H1 (cell line): Measurements from ENCODE around the gene GJA10. TPM values are rescaled to one million over a fixed set of nuclear protein-coding genes. Genes with fewer than 3 reads are reported as not detected.

ENCODE experiments used
- CTCF ChIA-PET: fragments of 300-600 bp; sonication (Branson Sonifier 250); formaldehyde crosslinking; loops from one replicate; lab custom pipeline; 2021; ENCODE audit not compliant: partially characterized antibody; lab: Charles Lee
- POLR2A ChIA-PET: fragments of 300-600 bp; sonication (Branson Sonifier 250); formaldehyde crosslinking; loops from one replicate; lab custom pipeline; 2021; ENCODE audit warnings: inconsistent platforms; ENCODE audit not compliant: partially characterized antibody; lab: Charles Lee
- DNase-seq, 2 experiments: peaks; one replicate each; pipeline versions ENCODE4 v3.0.0 to v3.0.0-alpha.2; 2010 to 2022; ENCODE audit warnings: low spot score in 2 of 2, low read depth in 1 of 2, mixed read lengths in 1 of 2
- FAIRE-seq: peaks from 2 replicates; lab custom pipeline; 2011; peaks lifted over from hg19 to GRCh38; lab: Jason Lieb, UNC
- H2AFZ ChIP-seq: 2 replicates; pipeline ENCODE4 v1.8.1; 2012; ENCODE audit warnings: low read length, inconsistent platforms
- H2AK5ac ChIP-seq: 2 replicates; pipeline ENCODE4 v1.6.1; 2013; ENCODE audit warnings: low read depth, low read length
- H2BK120ac ChIP-seq: replicated peaks from 2 replicates; pipeline ENCODE3; 2013; ENCODE audit warnings: low read depth, low read length, inconsistent platforms
- H2BK12ac ChIP-seq: 2 replicates; pipeline ENCODE4 v1.6.1; 2013; ENCODE audit warnings: low read depth, low read length
- H2BK15ac ChIP-seq: 2 replicates; pipeline ENCODE4 v1.6.1; 2013; ENCODE audit warnings: low read length
- H2BK20ac ChIP-seq: 2 replicates; pipeline ENCODE4 v1.6.1; 2013; ENCODE audit warnings: low read length
- H2BK5ac ChIP-seq: 2 replicates; pipeline ENCODE4 v1.6.1; 2013; ENCODE audit warnings: low read depth, low read length
- H3K14ac ChIP-seq: 2 replicates; pipeline ENCODE4 v1.6.1; 2013; ENCODE audit warnings: inconsistent platforms; ENCODE audit not compliant: insufficient read length
- H3K18ac ChIP-seq: 2 replicates; pipeline ENCODE4 v1.6.1; 2013; ENCODE audit warnings: low read length; ENCODE audit errors: extremely low read depth
- H3K23ac ChIP-seq: 2 replicates; pipeline ENCODE4 v1.6.1; 2013; ENCODE audit warnings: inconsistent platforms; ENCODE audit not compliant: insufficient read length
- H3K23me2 ChIP-seq: 2 replicates; pipeline ENCODE4 v1.6.1; 2013; ENCODE audit warnings: low read depth, low read length
- H3K27ac ChIP-seq: 2 replicates; pipeline ENCODE4 v1.6.1; 2011; ENCODE audit warnings: low read depth, low read length, inconsistent platforms
- H3K27me3 ChIP-seq, 4 experiments: replicated peaks in 1 of 4; 1 replicate in 1 of 4; 2 replicates in 3 of 4; pipeline versions ENCODE4 v1.6.1 to v1.8.1; 2011 to 2013; ENCODE audit warnings: low read length in 3 of 4, mild to moderate bottlenecking in 3 of 4, inconsistent platforms in 2 of 4, mixed read lengths in 2 of 4, moderate library complexity in 1 of 4; ENCODE audit not compliant: control insufficient read depth in 3 of 4, insufficient read depth in 3 of 4; ENCODE audit errors: extremely low read depth in 1 of 4
- H3K36me3 ChIP-seq, 4 experiments: 2 replicates each; pipeline versions ENCODE4 v1.6.1 to v1.8.1; 2011 to 2013; ENCODE audit warnings: mild to moderate bottlenecking in 4 of 4, low read length in 3 of 4, moderate library complexity in 2 of 4, control low read depth in 1 of 4, inconsistent platforms in 1 of 4; ENCODE audit not compliant: insufficient read depth in 4 of 4, control insufficient read depth in 2 of 4
- H3K4ac ChIP-seq: replicated peaks from 2 replicates; pipeline ENCODE3; 2013; ENCODE audit warnings: low read length, low read depth, mixed read lengths, inconsistent platforms; ENCODE audit not compliant: insufficient read length
- H3K4me1 ChIP-seq, 4 experiments: replicated peaks in 1 of 4; 1 replicate in 1 of 4; 2 replicates in 3 of 4; pipeline versions ENCODE4 v1.6.1 to v1.8.1; 2011 to 2013; ENCODE audit warnings: low read length in 3 of 4, inconsistent platforms in 2 of 4, mixed read lengths in 1 of 4; ENCODE audit not compliant: insufficient read depth in 4 of 4, control insufficient read depth in 3 of 4
- H3K4me2 ChIP-seq, 2 experiments: 2 replicates each; pipeline versions ENCODE4 v1.6.1 to v1.8.1; 2011 to 2013; ENCODE audit warnings: low read depth in 2 of 2, low read length in 2 of 2, control low read depth in 1 of 2, inconsistent platforms in 1 of 2, mild to moderate bottlenecking in 1 of 2; ENCODE audit not compliant: insufficient read depth in 1 of 2
- H3K4me3 ChIP-seq, 4 experiments: fragments of 200-600, 300-600 bp in 1 of 4; sonication (generic), shearing (Covaris generic), sonication (Bioruptor Twin) in 1 of 4; 2 replicates each; pipeline versions ENCODE4 v1.5.1 to v1.8.1; 2011 to 2016; ENCODE audit warnings: low read length in 4 of 4, low read depth in 3 of 4, control low read depth in 2 of 4, inconsistent platforms in 2 of 4, mild to moderate bottlenecking in 2 of 4, mixed read lengths in 1 of 4, moderate library complexity in 1 of 4; ENCODE audit not compliant: insufficient read depth in 2 of 4; ENCODE audit errors: extremely low read depth in 1 of 4
- H3K56ac ChIP-seq: replicated peaks from 2 replicates; pipeline ENCODE3; 2013; ENCODE audit warnings: low read depth, mild to moderate bottlenecking, mixed read lengths, low read length, inconsistent platforms; ENCODE audit not compliant: insufficient read length
- H3K79me1 ChIP-seq: 2 replicates; pipeline ENCODE4 v1.6.1; 2013; ENCODE audit warnings: low read depth, low read length, control low read depth
- H3K79me2 ChIP-seq, 2 experiments: 2 replicates each; pipeline versions ENCODE4 v1.6.1 to v1.8.1; 2012 to 2013; ENCODE audit warnings: low read length in 2 of 2, mild to moderate bottlenecking in 2 of 2, inconsistent platforms in 1 of 2; ENCODE audit not compliant: insufficient read depth in 2 of 2, control insufficient read depth in 1 of 2
- H3K9ac ChIP-seq, 4 experiments: replicated peaks in 1 of 4; 1 replicate in 1 of 4; 2 replicates in 3 of 4; pipeline versions ENCODE4 v1.6.1 to v1.8.1; 2011 to 2013; ENCODE audit warnings: low read depth in 3 of 4, low read length in 3 of 4, control low read depth in 2 of 4, mild to moderate bottlenecking in 2 of 4, moderate library complexity in 2 of 4, inconsistent platforms in 1 of 4; ENCODE audit errors: extremely low read depth in 1 of 4
- H3K9me3 ChIP-seq, 2 experiments: 2 replicates each; pipeline versions ENCODE4 v1.6.1 to v1.8.1; 2012 to 2013; ENCODE audit warnings: mild to moderate bottlenecking in 2 of 2, moderate library complexity in 2 of 2, control low read depth in 1 of 2, inconsistent platforms in 1 of 2, low read depth in 1 of 2, low read length in 1 of 2, mixed read lengths in 1 of 2; ENCODE audit not compliant: insufficient read depth in 2 of 2
- H4K20me1 ChIP-seq, 2 experiments: replicated peaks in 1 of 2; 2 replicates each; pipeline versions ENCODE3 to v1.8.1; 2011 to 2013; ENCODE audit warnings: inconsistent platforms in 2 of 2, low read length in 2 of 2, mild to moderate bottlenecking in 1 of 2; ENCODE audit not compliant: insufficient read depth in 2 of 2, control insufficient read depth in 1 of 2
- H4K5ac ChIP-seq: 2 replicates; pipeline ENCODE4 v1.6.1; 2013; ENCODE audit warnings: low read length, low read depth, mixed read lengths, inconsistent platforms; ENCODE audit not compliant: insufficient read length
- H4K8ac ChIP-seq: 2 replicates; pipeline ENCODE4 v1.8.0; 2013; ENCODE audit warnings: mild to moderate bottlenecking, moderate library complexity, low read length, inconsistent platforms; ENCODE audit not compliant: insufficient read depth; ENCODE audit errors: extremely low read depth
- H4K91ac ChIP-seq: replicated peaks from 2 replicates; pipeline ENCODE3; 2013; ENCODE audit warnings: low read length, mixed read lengths, inconsistent platforms; ENCODE audit not compliant: insufficient read length
- ATF3 ChIP-seq: IDR thresholded peaks from 2 replicates; pipeline ENCODE4 v1.6.1; 2011; ENCODE audit warnings: low read depth, mild to moderate bottlenecking, low read length; ENCODE audit not compliant: insufficient read depth
- BACH1 ChIP-seq: IDR thresholded peaks from 2 replicates; pipeline ENCODE4 v1.6.1; 2012; ENCODE audit warnings: low read length, improper control_type of control experiment
- BRCA1 ChIP-seq: IDR thresholded peaks from 2 replicates; pipeline ENCODE4 v1.6.1; 2012; ENCODE audit warnings: low read depth, low read length, improper control_type of control experiment
- CHD1 ChIP-seq: IDR thresholded peaks from 2 replicates; pipeline ENCODE4 v1.6.1; 2012; ENCODE audit warnings: low read depth, low read length, improper control_type of control experiment
- CHD2 ChIP-seq: IDR thresholded peaks from 2 replicates; pipeline ENCODE4 v1.6.1; 2012; ENCODE audit warnings: low read length, improper control_type of control experiment
- CTBP2 ChIP-seq: IDR thresholded peaks from 2 replicates; pipeline ENCODE4 v1.7.0; 2011; ENCODE audit warnings: borderline replicate concordance, mild to moderate bottlenecking, moderate library complexity, mixed read lengths, low read length; ENCODE audit not compliant: insufficient read depth, insufficient read length
- JUN ChIP-seq: IDR thresholded peaks from 2 replicates; pipeline ENCODE4 v1.6.1; 2011; ENCODE audit warnings: low read depth, mild to moderate bottlenecking, improper control_type of control experiment, low read length
- JUND ChIP-seq: IDR thresholded peaks from 2 replicates; pipeline ENCODE4 v1.6.1; 2011; ENCODE audit warnings: mild to moderate bottlenecking, improper control_type of control experiment, low read length
- KDM1A ChIP-seq: fragments of 200-600, 300-600 bp; sonication (generic); IDR thresholded peaks from 2 replicates; pipeline ENCODE4 v1.7.1; 2016; ENCODE audit warnings: mild to moderate bottlenecking, low read length, borderline replicate concordance
- POLR2A ChIP-seq, 2 experiments: IDR thresholded peaks; 1 replicate in 1 of 2; 2 replicates in 1 of 2; pipeline ENCODE4 v1.6.1; 2011; ENCODE audit warnings: low read depth in 2 of 2, low read length in 2 of 2, mild to moderate bottlenecking in 2 of 2; ENCODE audit errors: control extremely low read depth in 1 of 2
- SIN3A ChIP-seq, 2 experiments: IDR thresholded peaks in 1 of 2; conservative IDR thresholded peaks in 1 of 2; 2 replicates each; pipeline ENCODE4 v1.6.1; 2011 to 2012; ENCODE audit warnings: low read length in 2 of 2, improper control_type of control experiment in 1 of 2, low read depth in 1 of 2, mild to moderate bottlenecking in 1 of 2
- TAF7 ChIP-seq: optimal IDR thresholded peaks from 2 replicates; pipeline ENCODE3; 2011; ENCODE audit warnings: low read depth, mild to moderate bottlenecking, inconsistent platforms, low read length, moderate library complexity, borderline replicate concordance
- YY1 ChIP-seq: IDR thresholded peaks from 2 replicates; pipeline ENCODE4 v1.6.1; 2011; ENCODE audit warnings: low read depth, mild to moderate bottlenecking, low read length
- WGBS, 2 experiments: shearing (Covaris generic) in 1 of 2; methylation state at CpG; one replicate each; pipeline versions ENCODE4 v1.1.6 to v1.1.7; 2013 to 2015; ENCODE audit warnings: low lambda C conversion rate in 2 of 2, mixed read lengths in 2 of 2, inconsistent platforms in 1 of 2, low coverage in 1 of 2, missing lambda C conversion rate in 1 of 2; ENCODE audit not compliant: insufficient replicate concordance in 2 of 2, insufficient coverage in 1 of 2, insufficient read length in 1 of 2; ENCODE audit errors: extremely low coverage in 1 of 2, missing lambda C conversion rate in 1 of 2; 5-methylcytosine and 5-hydroxymethylcytosine counted together
- polyA plus RNA-seq, 7 experiments: library from polyadenylated mRNA; depleted of rRNA in 3 of 7; stranded (reverse) in 5 of 7; unstranded in 2 of 7; fragments of >200 nt in 5 of 7; fragments of 200-250 nt in 2 of 7; gene quantifications; 1 replicate in 5 of 7; 2 replicates in 1 of 7; 4 replicates in 1 of 7; pipeline versions ENCODE4 v1.2.1 to v1.2.3, GENCODE V29; 2011 to 2013; ENCODE audit warnings: missing spikeins in 2 of 7, mixed read lengths in 2 of 7
- total RNA-seq: library from RNA; stranded (reverse); fragmentation: NEBNext Ultra II Directional; extraction: Animal tissue kit (Norgen Biotek cat#: 25700); gene quantifications from 2 replicates; pipeline ENCODE4 v1.2.1, GENCODE V29; 2021
- TF ChIP-seq, protein P1 (sequence below): IDR thresholded peaks from 2 replicates; pipeline ENCODE4 v1.6.1; 2012; ENCODE audit warnings: inconsistent platforms

GJA10 gene
- total and polyA plus RNA-seq, 2 of the 8 experiments (the other 6 are each of a cell fraction or from before 2014, with no cell fraction given): 0.21 TPM; not detected in 1

GRCh38 chr6:89921197-89921596, 26.9 kb downstream of the GJA10 start:
- DNase-seq (peak in 1 of 2 experiments; percentile 44), FAIRE-seq (no peak)
- H3K4me2 ChIP-seq: no peak overlapping the region
- H4K5ac ChIP-seq: no peak overlapping the region
- H2BK20ac ChIP-seq: no peak overlapping the region
- no peak overlapping the region for H3K27ac ChIP-seq
- no peak overlapping the region for H3K9ac ChIP-seq
- no peak overlapping the region for H3K23ac ChIP-seq
- H3K56ac ChIP-seq: no peak overlapping the region
- H3K79me1 ChIP-seq: no peaks in the 10 kb centered on the region
- no peaks in the 10 kb centered on the region for H3K9me3 ChIP-seq
- no peak overlapping the region; the same call in 1 of the 2 replicates for H2BK5ac ChIP-seq
- peak overlapping the region; percentile 68; the same call in 1 of the 2 replicates for H2AFZ ChIP-seq
- H4K91ac ChIP-seq: no peak overlapping the region
- no peak overlapping the region for H3K14ac ChIP-seq
- no peak overlapping the region for H2BK12ac ChIP-seq
- H2BK15ac ChIP-seq: no peak overlapping the region
- ChIA-PET CTCF (interaction anchor here (0.8 to 1.4 kb wide), 3 partner anchors 9 to 19 kb away, joined by 3 to 5 read pairs (median 4); no protein-coding TSS in a partner anchor), POLR2A (interaction anchor here (0.6 kb wide), 1 partner anchor 492 kb away, joined by 3 read pairs; no protein-coding TSS in a partner anchor)
- no peaks in the 10 kb centered on the region for H3K36me3 ChIP-seq
- H3K79me2 ChIP-seq: no peaks in the 10 kb centered on the region
- no peak overlapping the region for H3K4me3 ChIP-seq
- no peak overlapping the region for H3K4ac ChIP-seq
- no peaks in the 10 kb centered on the region for H3K27me3 ChIP-seq
- peak overlapping the region; percentile 80; the same call in 1 of the 2 replicates for H4K8ac ChIP-seq
- 90% methylated on average over 6 of the region's 6 CpGs; no CpG with 5 or more reads in 1 of the 2 experiments for WGBS, 2 experiments
- H3K23me2 ChIP-seq: no peaks in the 10 kb centered on the region
- no peaks in the 10 kb centered on the region for H4K20me1 ChIP-seq
- H3K18ac ChIP-seq: no peak overlapping the region
- no peak overlapping the region for H2AK5ac ChIP-seq
- H2BK120ac ChIP-seq: no peak overlapping the region
- peaks cover 0 to 5% (median under 1%) of the 10 kb centered on the region in 4 experiments; a peak in 1 of 7 replicates for H3K4me1 ChIP-seq
- no peak for TF ChIP-seq CHD1
- no peak for TF ChIP-seq POLR2A (IDR thresholded peaks at IDR 0.05; ENCODE audit: control extremely low read depth in 1 of 2, low read depth in 2 of 2, low read length in 2 of 2)
- no peak for TF ChIP-seq ATF3
- TF ChIP-seq BRCA1: no peak
- TF ChIP-seq SIN3A (conservative IDR thresholded peaks at IDR 0.05 in 1 of 2, IDR thresholded peaks at IDR 0.05 in 1 of 2; ENCODE audit: low read depth in 1 of 2, low read length in 2 of 2): no peak
- no peak for TF ChIP-seq TAF7
- TF ChIP-seq YY1: no peak
- no peak for TF ChIP-seq JUN
- no peak for TF ChIP-seq JUND
- no peak for TF ChIP-seq CTBP2
- TF ChIP-seq, protein P1, sequence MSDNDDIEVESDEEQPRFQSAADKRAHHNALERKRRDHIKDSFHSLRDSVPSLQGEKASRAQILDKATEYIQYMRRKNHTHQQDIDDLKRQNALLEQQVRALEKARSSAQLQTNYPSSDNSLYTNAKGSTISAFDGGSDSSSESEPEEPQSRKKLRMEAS: no peak
- no peak for TF ChIP-seq CHD2
- no peak for TF ChIP-seq BACH1
- TF ChIP-seq KDM1A: no peak
